Gastroesophageal sphincter (tissue), 3 donors: ENCODE results near the gene SBNO1.

Source experiments
- CTCF ChIP-seq, 4 experiments: fragments of 200-600 bp in 2 of 4; fragments of 450-650 bp in 2 of 4; sonication (generic) in 1 of 4; IDR thresholded peaks; one replicate each; pipeline ENCODE4 v1.5.1; 2017 to 2019; ENCODE audit warnings: antibody characterized with exemption in 4 of 4, mild to moderate bottlenecking in 2 of 4, moderate library complexity in 2 of 4
- EP300 ChIP-seq: sonication (generic); formaldehyde crosslinking; IDR thresholded peaks from one replicate; pipeline ENCODE4 v1.6.1; 2017; ENCODE audit warnings: antibody characterized with exemption, mild to moderate bottlenecking
- POLR2A ChIP-seq, 2 donors: fragments of 450-650 bp; IDR thresholded peaks; one replicate each; pipeline ENCODE4 v1.6.1; 2017; ENCODE audit warnings: antibody characterized with exemption in 2 of 2, mild to moderate bottlenecking in 2 of 2, moderate library complexity in 1 of 2
- POLR2AphosphoS5 ChIP-seq: sonication (generic); formaldehyde crosslinking; IDR thresholded peaks from one replicate; pipeline ENCODE4 v1.6.1; 2017; ENCODE audit warnings: antibody characterized with exemption

GRCh38 chr12:123351349-123351748, 13.3 kb downstream of the SBNO1 start:
- TF ChIP-seq CTCF (IDR thresholded peaks at IDR 0.05) (no peak), EP300 (no peak), POLR2AphosphoS5 (no peak), POLR2A (IDR thresholded peaks at IDR 0.05) (no peak)
